IMR-90 (cell line): ENCODE data around the gene ATG14. TPM values are rescaled to one million over a fixed set of nuclear protein-coding genes. Genes with fewer than 3 reads are reported as not detected.

Experiments
- ATAC-seq: fragments of 200-7000 bp; cut with Tn5 transposase; 2 replicates; pipeline ENCODE4 v1.9.1; 2020; ENCODE audit warnings: low read depth, mild to moderate bottlenecking, moderate library complexity
- BruUV-seq: library from RNA; stranded (reverse); fragments of 400-500 nt; replicated peaks from 2 replicates; lab custom pipeline; 2021; lab: Mats Ljungman, UMichigan
- CTCF ChIA-PET: fragments of 300-600 bp; formaldehyde crosslinking; extraction: SDS; loops from one replicate; lab custom pipeline; 2021; ENCODE audit warnings: antibody characterized with exemption; lab: Yijun Ruan, JAX
- POLR2A ChIA-PET: fragments of 300-600 bp; sonication (Branson Sonifier 250); formaldehyde crosslinking; loops from one replicate; lab custom pipeline; 2022; ENCODE audit warnings: antibody characterized with exemption; ENCODE audit not compliant: unreplicated experiment; lab: Charles Lee
- DNase-seq: peaks from one replicate; pipeline ENCODE4 v3.0.0; 2013
- H2AFZ ChIP-seq: replicated peaks from 2 replicates; pipeline ENCODE3; 2013; ENCODE audit warnings: low read length, mild to moderate bottlenecking; ENCODE audit not compliant: poor library complexity
- H2AK5ac ChIP-seq: 2 replicates; pipeline ENCODE4 v1.6.1; 2013; ENCODE audit warnings: low read depth, low read length, inconsistent platforms
- H2AK9ac ChIP-seq: replicated peaks from 2 replicates; pipeline ENCODE3; 2013; ENCODE audit warnings: mild to moderate bottlenecking, low read depth, low read length, moderate library complexity; ENCODE audit not compliant: poor library complexity
- H2BK120ac ChIP-seq: 2 replicates; pipeline ENCODE4 v1.6.1; 2013; ENCODE audit warnings: low read depth, low read length, inconsistent platforms
- H2BK15ac ChIP-seq: 3 replicates; pipeline ENCODE4 v1.6.1; 2013; ENCODE audit warnings: low read depth, low read length, inconsistent platforms
- H2BK20ac ChIP-seq: 2 replicates; pipeline ENCODE4 v1.6.1; 2013; ENCODE audit warnings: low read depth, mild to moderate bottlenecking, inconsistent platforms, low read length, moderate library complexity
- H2BK5ac ChIP-seq: 2 replicates; pipeline ENCODE4 v1.6.1; 2013; ENCODE audit warnings: mild to moderate bottlenecking, low read depth, low read length, inconsistent platforms; ENCODE audit not compliant: poor library complexity, severe bottlenecking
- H3K14ac ChIP-seq: replicated peaks from 2 replicates; pipeline ENCODE4 v1.6.1; 2013; ENCODE audit warnings: low read depth, low read length, inconsistent platforms
- H3K18ac ChIP-seq: 2 replicates; pipeline ENCODE4 v1.6.1; 2013; ENCODE audit warnings: low read depth, low read length, control low read depth
- H3K23ac ChIP-seq: 2 replicates; pipeline ENCODE4 v1.6.1; 2013; ENCODE audit warnings: low read depth, low read length, inconsistent platforms
- H3K27ac ChIP-seq: 2 replicates; pipeline ENCODE4 v1.5.1; 2013; ENCODE audit warnings: mild to moderate bottlenecking, control low read depth, low read length; ENCODE audit not compliant: insufficient read depth
- H3K27me3 ChIP-seq: 2 replicates; pipeline ENCODE4 v1.6.1; 2013; ENCODE audit warnings: low read length; ENCODE audit not compliant: control insufficient read depth, insufficient read depth
- H3K36me3 ChIP-seq: 2 replicates; pipeline ENCODE4 v1.6.1; 2013; ENCODE audit warnings: low read length, mixed read lengths; ENCODE audit not compliant: control insufficient read depth, insufficient read depth
- H3K4ac ChIP-seq: 2 replicates; pipeline ENCODE4 v1.6.1; 2013; ENCODE audit warnings: low read depth, low read length, inconsistent platforms
- H3K4me1 ChIP-seq: 2 replicates; pipeline ENCODE4 v1.6.1; 2013; ENCODE audit warnings: low read length, mixed read lengths; ENCODE audit not compliant: control insufficient read depth, insufficient read depth
- H3K4me2 ChIP-seq: 2 replicates; pipeline ENCODE4 v1.6.1; 2013; ENCODE audit warnings: low read depth, mild to moderate bottlenecking, control low read depth, low read length, moderate library complexity
- H3K4me3 ChIP-seq: 2 replicates; pipeline ENCODE4 v1.5.1; 2013; ENCODE audit warnings: low read depth, mild to moderate bottlenecking, control low read depth, low read length, moderate library complexity; ENCODE audit not compliant: insufficient read depth
- H3K56ac ChIP-seq: 2 replicates; pipeline ENCODE4 v1.6.1; 2013; ENCODE audit warnings: low read length, inconsistent platforms; ENCODE audit not compliant: insufficient read depth; ENCODE audit errors: extremely low read depth
- H3K79me1 ChIP-seq, 2 experiments: 2 replicates each; pipeline ENCODE4 v1.6.1; 2013; ENCODE audit warnings: low read length in 2 of 2, inconsistent platforms in 1 of 2, low read depth in 1 of 2
- H3K9ac ChIP-seq: 2 replicates; pipeline ENCODE4 v1.6.1; 2013; ENCODE audit warnings: low read depth, low read length, control low read depth
- H3K9me1 ChIP-seq: 2 replicates; pipeline ENCODE4 v1.6.1; 2013; ENCODE audit warnings: low read length, inconsistent platforms; ENCODE audit not compliant: insufficient read depth
- H3K9me3 ChIP-seq: 2 replicates; pipeline ENCODE4 v1.6.1; 2013; ENCODE audit warnings: low read length; ENCODE audit not compliant: control insufficient read depth, insufficient read depth
- H4K20me1 ChIP-seq: 2 replicates; pipeline ENCODE4 v1.6.1; 2013; ENCODE audit warnings: low read length, inconsistent platforms; ENCODE audit not compliant: insufficient read depth
- H4K5ac ChIP-seq: 2 replicates; pipeline ENCODE4 v1.6.1; 2013; ENCODE audit warnings: mild to moderate bottlenecking, low read depth, low read length, control low read depth
- H4K8ac ChIP-seq, 2 experiments: 2 replicates each; pipeline ENCODE4 v1.6.1; 2013; ENCODE audit warnings: low read depth in 2 of 2, low read length in 2 of 2, control low read depth in 1 of 2, inconsistent platforms in 1 of 2
- H4K91ac ChIP-seq: 2 replicates; pipeline ENCODE4 v1.6.1; 2013; ENCODE audit warnings: low read depth, low read length, inconsistent platforms; ENCODE audit not compliant: insufficient read depth
- CEBPB ChIP-seq: IDR thresholded peaks from 2 replicates; pipeline ENCODE4 v1.6.1; 2012; ENCODE audit warnings: low read depth, low read length, improper control_type of control experiment
- NFE2L2 ChIP-seq: fragments of 150-350 bp; IDR thresholded peaks from 2 replicates; pipeline ENCODE4 v1.6.1; 2016; ENCODE audit warnings: low read depth, mild to moderate bottlenecking, low read length
- WGBS, 2 experiments: methylation state at CpG; one replicate each; pipeline versions ENCODE4 v1.1.5 to v1.1.7; 2013; ENCODE audit warnings: missing lambda C conversion rate in 2 of 2; ENCODE audit not compliant: insufficient read length in 1 of 2; ENCODE audit errors: extremely low coverage in 2 of 2; 5-methylcytosine and 5-hydroxymethylcytosine counted together
- dilution Hi-C: fragments of 300-500 bp; cut with HindIII; formaldehyde crosslinking; loops from one replicate; pipeline ENCODE4 v1.14.3; 2018; ENCODE audit warnings: low sequenced_read_pairs; ENCODE audit not compliant: unreplicated experiment
- in situ Hi-C: fragments of 300-500 bp; cut with MboI; formaldehyde crosslinking; loops from 3 replicates; pipeline ENCODE4 v1.14.3; 2019; ENCODE audit warnings: low sequenced_read_pairs, inconsistent platforms, mixed read lengths
- intact Hi-C: fragments of 100-400 bp; cut with micrococcal nuclease; formaldehyde crosslinking; loops from 2 replicates; pipeline ENCODE4 v1.10.0; 2022
- polyA plus RNA-seq, 3 experiments: library from polyadenylated mRNA; depleted of rRNA; stranded (reverse); fragments of >200 nt; gene quantifications; 2 replicates each; pipeline ENCODE4 v1.2.3, GENCODE V29; 2012; ENCODE audit warnings: low replicate concordance in 1 of 3
- total RNA-seq: library from RNA; depleted of rRNA; stranded (reverse); fragments of >200 nt; gene quantifications from 2 replicates; pipeline ENCODE4 v1.2.3, GENCODE V29; 2012

ATG14 gene
- total and polyA plus RNA-seq, 2 of the 4 experiments (the other 2 are of a cell fraction) = 5.0 to 12.4 TPM

- dilution Hi-C loops (no loop called here), in situ Hi-C loops (no loop called here), intact Hi-C loops (no loop called here)
- Histone ChIP-seq H3K18ac (no peak overlapping the region), H3K27ac (no peak overlapping the region), H2AK5ac (no peak overlapping the region), H3K4ac (no peak overlapping the region), H3K9me1 (peaks cover 11% of the 10 kb centered on the region), H2AK9ac (no peak overlapping the region), H4K91ac (no peak overlapping the region), H3K23ac (no peak overlapping the region), H3K27me3 (no peaks in the 10 kb centered on the region), H4K8ac (no peak overlapping the region), H3K9me3 (no peaks in the 10 kb centered on the region), H2AFZ (no peak overlapping the region), H4K5ac (no peak overlapping the region), H3K4me1 (peaks cover 6% of the 10 kb centered on the region), H4K20me1 (peaks cover 48% of the 10 kb centered on the region), H3K9ac (no peak overlapping the region), H3K79me1 (peaks cover 41 to 58% of the 10 kb centered on the region in 2 experiments), H3K36me3 (no peaks in the 10 kb centered on the region), H3K14ac (no peak overlapping the region), H2BK20ac (no peak overlapping the region), H2BK15ac (no peak overlapping the region), H2BK5ac (no peak overlapping the region), H3K56ac (no peak overlapping the region), H3K4me2 (no peak overlapping the region), H2BK120ac (no peak overlapping the region), H3K4me3 (no peak overlapping the region)
- TF ChIP-seq NFE2L2 (no peak), CEBPB (peak; percentile 60; the same call in 1 of the 2 replicates)
- ATAC-seq (peak; percentile 49), DNase-seq (peak; percentile 62)
- CTCF ChIA-PET = no interaction called here
- WGBS, 2 experiments = no CpG with 5 or more reads among the region's 3 CpGs
- POLR2A ChIA-PET = no interaction called here
- no TSS peak for BruUV-seq
Observed at GRCh38 chr14:55328317-55328716, 83.3 kb downstream of the ATG14 start.
